ENCODE results near the gene ZDBF2. TPM values are rescaled to one million over a fixed set of nuclear protein-coding genes. Genes with fewer than 3 reads are reported as not detected.
"Not testable (repeated sequence)": the region's sequence is repeated elsewhere in the genome, so short reads cannot be mapped to it uniquely, and the experiment has no call there.

ZDBF2 gene
- total RNA-seq, 1 donor from 2014 or later = 8.1 TPM

- Histone ChIP-seq H3K4me1 (no peaks in the 10 kb centered on the region), H3K4me3 (no peak overlapping the region), H3K27me3 (ENCODE audit: low read depth) (no peaks in the 10 kb centered on the region), H3K27ac (no peak overlapping the region), H3K36me3 (peaks cover 3% of the 10 kb centered on the region), H3K9me3 (peaks cover 6% of the 10 kb centered on the region)
- no peak for ATAC-seq
- DNase-seq = no peak
- no peak for TF ChIP-seq CTCF (IDR thresholded peaks at IDR 0.05)
- intact Hi-C loops (cut with DNase I) = no loop called here
Observed at GRCh38 chr2:206287197-206287596, 12.7 kb downstream of the ZDBF2 start.

GRCh38 chr2:206289391-206289790, 14.9 kb downstream of the ZDBF2 start:
- no peak for TF ChIP-seq CTCF (IDR thresholded peaks at IDR 0.05)
- intact Hi-C loops (cut with DNase I) = no loop called here
- Histone ChIP-seq H3K36me3 (no peaks in the 10 kb centered on the region), H3K9me3 (peaks cover 6% of the 10 kb centered on the region), H3K27me3 (ENCODE audit: low read depth) (no peaks in the 10 kb centered on the region), H3K4me1 (no peaks in the 10 kb centered on the region), H3K27ac (no peak overlapping the region), H3K4me3 (no peak overlapping the region)
- no peak for ATAC-seq
- DNase-seq = no peak

- no peak for TF ChIP-seq CTCF (IDR thresholded peaks at IDR 0.05)
- Histone ChIP-seq H3K9me3 (no peaks in the 10 kb centered on the region), H3K27me3 (ENCODE audit: low read depth) (no peaks in the 10 kb centered on the region), H3K4me1 (no peaks in the 10 kb centered on the region), H3K27ac (no peak overlapping the region), H3K36me3 (no peaks in the 10 kb centered on the region), H3K4me3 (no peak overlapping the region)
- no peak for DNase-seq
- ATAC-seq = no peak
- intact Hi-C loops (cut with DNase I) = no loop called here
Observed at GRCh38 chr2:206296128-206296527, 21.7 kb downstream of the ZDBF2 start.

- H3K4me1 ChIP-seq; H3K9me3 ChIP-seq; H3K27ac ChIP-seq; DNase-seq; H3K36me3 ChIP-seq; intact Hi-C loops (cut with DNase I); H3K4me3 ChIP-seq; ATAC-seq; H3K27me3 ChIP-seq (ENCODE audit: low read depth): not testable (repeated sequence)
Observed at GRCh38 chr2:206299608-206300007, 25.1 kb downstream of the ZDBF2 start.

- H3K9me3 ChIP-seq = no peaks in the 10 kb centered on the region
- ATAC-seq (no peak), DNase-seq (no peak)
- no peak for TF ChIP-seq CTCF (IDR thresholded peaks at IDR 0.05)
- H3K4me1 ChIP-seq = no peaks in the 10 kb centered on the region
- no peaks in the 10 kb centered on the region for H3K36me3 ChIP-seq
- no peaks in the 10 kb centered on the region for H3K27me3 ChIP-seq (ENCODE audit: low read depth)
- intact Hi-C loops (cut with DNase I) = no loop called here
- H3K27ac ChIP-seq = no peak overlapping the region
- H3K4me3 ChIP-seq = no peak overlapping the region
Observed at GRCh38 chr2:206305523-206306245, 31.2 kb downstream of the ZDBF2 start.

GRCh38 chr2:206311026-206311425, 36.6 kb downstream of the ZDBF2 start:
- no peak for DNase-seq
- no peak overlapping the region for H3K4me3 ChIP-seq

More at GRCh38 chr2:206311026-206311425, 36.6 kb downstream of the ZDBF2 start:
- no peak for ATAC-seq
- Histone ChIP-seq H3K36me3 (no peaks in the 10 kb centered on the region), H3K4me1 (no peaks in the 10 kb centered on the region), H3K27ac (no peak overlapping the region), H3K27me3 (ENCODE audit: low read depth) (no peaks in the 10 kb centered on the region), H3K9me3 (no peaks in the 10 kb centered on the region)
- TF ChIP-seq CTCF (IDR thresholded peaks at IDR 0.05) = no peak
- intact Hi-C loops (cut with DNase I) = no loop called here
